PC-9 (cell line): ENCODE data around the gene EEIG2. TPM values are rescaled to one million over a fixed set of nuclear protein-coding genes. Genes with fewer than 3 reads are reported as not detected.

Experiments
- BruUV-seq: library from RNA; stranded (reverse); fragments of 400-500 nt; replicated peaks from 2 replicates; lab custom pipeline; 2021; lab: Mats Ljungman, UMichigan
- CTCF ChIA-PET: fragments of 300-600 bp; sonication (Branson Sonifier 250); formaldehyde crosslinking; loops from one replicate; lab custom pipeline; 2022; ENCODE audit warnings: antibody characterized with exemption; lab: Charles Lee
- POLR2A ChIA-PET: fragments of 300-600 bp; sonication (Branson Sonifier 250); formaldehyde crosslinking; loops from one replicate; lab custom pipeline; 2022; ENCODE audit warnings: antibody characterized with exemption; ENCODE audit not compliant: unreplicated experiment; lab: Charles Lee
- DNase-seq, 2 experiments: peaks; one replicate each; pipeline versions ENCODE4 v3.0.0 to v3.0.0-alpha.2; 2015 to 2022; ENCODE audit warnings: mixed read lengths in 1 of 2
- H2AFZ ChIP-seq: fragments of 200-600 bp; sonication (generic); 2 replicates; pipeline ENCODE4 v1.8.1; 2017; ENCODE audit warnings: antibody characterized with exemption
- H3F3A ChIP-seq: fragments of 200-600 bp; sonication (generic); 2 replicates; pipeline ENCODE4 v1.8.1; 2017; ENCODE audit warnings: antibody characterized with exemption, mild to moderate bottlenecking, low read depth; ENCODE audit not compliant: insufficient read depth
- H3K27ac ChIP-seq: fragments of 200-600 bp; sonication (generic); 2 replicates; pipeline ENCODE4 v1.6.1; 2016; ENCODE audit warnings: mixed run types
- H3K27me3 ChIP-seq: fragments of 200-600 bp; sonication (generic); 2 replicates; pipeline ENCODE4 v1.6.1; 2016; ENCODE audit warnings: low read depth, mixed run types; ENCODE audit not compliant: insufficient read depth
- H3K36me3 ChIP-seq: fragments of 200-600 bp; sonication (generic); 2 replicates; pipeline ENCODE4 v1.6.1; 2016; ENCODE audit warnings: low read depth, mixed run types
- H3K4me1 ChIP-seq: fragments of 200-600 bp; sonication (generic); replicated peaks from 2 replicates; pipeline ENCODE4 v1.6.1; 2016; ENCODE audit warnings: mixed run types; ENCODE audit not compliant: insufficient read depth
- H3K4me2 ChIP-seq: fragments of 200-600 bp; sonication (generic); 2 replicates; pipeline ENCODE4 v1.6.1; 2017; ENCODE audit warnings: mixed run types
- H3K4me3 ChIP-seq: fragments of 200-600 bp; sonication (generic); 2 replicates; pipeline ENCODE4 v1.6.1; 2016; ENCODE audit warnings: mixed run types
- H3K79me2 ChIP-seq: fragments of 200-600 bp; sonication (generic); 2 replicates; pipeline ENCODE4 v1.6.1; 2017; ENCODE audit warnings: low read depth, mixed run types
- H3K9me2 ChIP-seq: fragments of 200-600 bp; sonication (generic); 2 replicates; pipeline ENCODE4 v1.8.1; 2017; ENCODE audit warnings: mild to moderate bottlenecking; ENCODE audit not compliant: insufficient read depth
- H3K9me3 ChIP-seq: fragments of 200-600 bp; sonication (generic); 2 replicates; pipeline ENCODE4 v1.8.1; 2016; ENCODE audit warnings: low read depth; ENCODE audit not compliant: insufficient read depth
- H4K20me1 ChIP-seq: fragments of 200-600 bp; sonication (generic); 2 replicates; pipeline ENCODE4 v1.8.1; 2017; ENCODE audit not compliant: insufficient read depth
- EZH2 ChIP-seq: fragments of 200-600 bp; sonication (generic); IDR thresholded peaks from 2 replicates; pipeline ENCODE4 v1.8.0; 2017; ENCODE audit warnings: antibody characterized with exemption, low read depth
- intact Hi-C: fragments of 100-400 bp; cut with micrococcal nuclease; formaldehyde crosslinking; loops from one replicate; pipeline ENCODE4 v1.10.0; 2022; ENCODE audit not compliant: unreplicated experiment
- total RNA-seq: library from RNA; stranded (reverse); gene quantifications from 2 replicates; pipeline ENCODE4 v1.2.3, GENCODE V29; 2021
- TF ChIP-seq, protein P1 (sequence below): fragments of 200-600 bp; sonication (generic); conservative IDR thresholded peaks from 2 replicates; pipeline ENCODE4 v1.6.1; 2017; ENCODE audit warnings: mixed run types, antibody characterized with exemption, mild to moderate bottlenecking, moderate library complexity

Gene EEIG2
- total RNA-seq, 1 experiment from 2014 or later = 31.9 TPM

DNA sequence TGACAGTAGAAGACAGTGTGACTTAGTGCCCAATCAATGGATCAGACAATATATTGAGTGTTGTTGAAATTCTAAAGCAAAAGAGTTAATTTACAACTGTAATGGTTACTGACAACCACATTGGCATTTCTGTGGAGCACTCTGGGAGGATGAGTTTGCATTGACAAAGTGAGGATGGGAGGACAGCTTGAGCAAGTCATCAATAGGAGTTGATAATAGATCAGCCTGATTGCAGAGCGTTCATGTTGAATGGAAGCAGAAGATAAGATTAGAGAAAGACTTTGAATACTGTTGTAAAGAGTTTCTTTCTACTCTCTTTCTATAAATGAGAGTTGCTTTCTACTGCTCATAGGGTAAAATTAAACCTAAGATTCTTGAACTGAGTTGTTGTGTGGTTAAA lies 3.9 kb downstream of the EEIG2 start:
- no peaks in the 10 kb centered on the region; the same call in 1 of the 2 replicates for H3F3A ChIP-seq
- no peak for TF ChIP-seq EZH2
- TF ChIP-seq, protein P1, sequence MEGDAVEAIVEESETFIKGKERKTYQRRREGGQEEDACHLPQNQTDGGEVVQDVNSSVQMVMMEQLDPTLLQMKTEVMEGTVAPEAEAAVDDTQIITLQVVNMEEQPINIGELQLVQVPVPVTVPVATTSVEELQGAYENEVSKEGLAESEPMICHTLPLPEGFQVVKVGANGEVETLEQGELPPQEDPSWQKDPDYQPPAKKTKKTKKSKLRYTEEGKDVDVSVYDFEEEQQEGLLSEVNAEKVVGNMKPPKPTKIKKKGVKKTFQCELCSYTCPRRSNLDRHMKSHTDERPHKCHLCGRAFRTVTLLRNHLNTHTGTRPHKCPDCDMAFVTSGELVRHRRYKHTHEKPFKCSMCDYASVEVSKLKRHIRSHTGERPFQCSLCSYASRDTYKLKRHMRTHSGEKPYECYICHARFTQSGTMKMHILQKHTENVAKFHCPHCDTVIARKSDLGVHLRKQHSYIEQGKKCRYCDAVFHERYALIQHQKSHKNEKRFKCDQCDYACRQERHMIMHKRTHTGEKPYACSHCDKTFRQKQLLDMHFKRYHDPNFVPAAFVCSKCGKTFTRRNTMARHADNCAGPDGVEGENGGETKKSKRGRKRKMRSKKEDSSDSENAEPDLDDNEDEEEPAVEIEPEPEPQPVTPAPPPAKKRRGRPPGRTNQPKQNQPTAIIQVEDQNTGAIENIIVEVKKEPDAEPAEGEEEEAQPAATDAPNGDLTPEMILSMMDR = no peak
- BruUV-seq = no TSS peak
- H3K9me3 ChIP-seq = no peaks in the 10 kb centered on the region
- ChIA-PET CTCF (no interaction called here), POLR2A (no interaction called here)
- 0 out of 2 replicates have a peak, but pooled peaks cover 13% of the 10 kb centered on the region for H3K79me2 ChIP-seq
- no peaks in the 10 kb centered on the region for H4K20me1 ChIP-seq
- peaks cover 26% of the 10 kb centered on the region for H3K4me1 ChIP-seq
- intact Hi-C loops = no loop called here
- no peaks in the 10 kb centered on the region for H3K9me2 ChIP-seq
- no peak overlapping the region for H2AFZ ChIP-seq
- no peak overlapping the region for H3K27ac ChIP-seq
- no peaks in the 10 kb centered on the region for H3K36me3 ChIP-seq
- H3K4me2 ChIP-seq = no peak overlapping the region
- H3K4me3 ChIP-seq = no peak overlapping the region
- no peaks in the 10 kb centered on the region for H3K27me3 ChIP-seq
- no peak for DNase-seq

DNA sequence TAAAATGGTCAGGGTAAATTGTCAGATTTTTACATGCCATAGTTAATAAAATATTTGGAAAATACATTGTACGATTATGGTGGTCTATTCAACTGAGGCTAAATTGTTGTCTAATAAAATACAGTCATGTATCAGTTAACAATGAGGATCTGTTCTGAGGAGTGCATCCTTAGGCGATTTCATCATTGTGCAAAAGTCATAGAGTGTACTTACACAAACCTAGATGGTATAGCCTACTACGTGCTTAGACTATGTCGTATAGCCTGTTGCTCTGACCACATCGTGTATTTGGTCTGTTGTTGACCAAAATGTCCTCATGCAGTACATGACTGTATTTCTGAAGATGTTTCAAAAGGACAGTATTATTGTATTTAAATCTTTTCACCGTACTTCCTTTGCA lies 5.2 kb downstream of the EEIG2 start:
- H3K27me3 ChIP-seq = no peaks in the 10 kb centered on the region
- no peak overlapping the region for H3K4me3 ChIP-seq
- H3K9me2 ChIP-seq = no peaks in the 10 kb centered on the region
- H3F3A ChIP-seq = no peaks in the 10 kb centered on the region
- 0 out of 2 replicates have a peak, but pooled peaks cover 13% of the 10 kb centered on the region for H3K79me2 ChIP-seq
- no peak for DNase-seq
- H2AFZ ChIP-seq = no peak overlapping the region
- BruUV-seq = no TSS peak
- no peaks in the 10 kb centered on the region for H3K9me3 ChIP-seq
- CTCF ChIA-PET = no interaction called here
- H3K36me3 ChIP-seq = no peaks in the 10 kb centered on the region
- H3K4me1 ChIP-seq = peaks cover 21% of the 10 kb centered on the region
- no peak overlapping the region for H3K27ac ChIP-seq
- POLR2A ChIA-PET = no interaction called here
- H3K4me2 ChIP-seq = no peak overlapping the region
- intact Hi-C loops = no loop called here
- no peaks in the 10 kb centered on the region for H4K20me1 ChIP-seq
- no peak for TF ChIP-seq EZH2
- TF ChIP-seq, protein P1 = no peak

DNA sequence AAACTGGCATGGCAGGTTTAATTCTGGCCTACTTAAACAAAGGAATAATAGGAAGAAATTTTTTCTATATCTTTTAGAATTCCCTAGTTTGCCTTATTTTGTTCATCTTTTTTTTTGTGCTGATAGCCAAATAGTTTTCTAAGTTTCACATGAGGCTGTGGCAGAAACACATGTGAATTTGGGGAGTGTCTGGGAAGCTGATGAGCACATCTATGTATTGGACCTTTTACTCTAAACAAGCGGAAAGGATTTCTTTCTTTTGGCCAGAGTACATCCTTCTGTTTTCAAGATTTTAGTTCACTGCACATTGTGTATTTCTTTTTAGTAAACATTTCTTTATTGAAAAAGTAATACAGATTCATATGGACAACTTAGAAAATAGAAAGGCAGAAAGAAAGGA lies 5.6 kb downstream of the EEIG2 start:
- peaks cover 21% of the 10 kb centered on the region for H3K4me1 ChIP-seq
- no peak for DNase-seq
- intact Hi-C loops = no loop called here
- TF ChIP-seq, protein P1 = no peak
- no peak for TF ChIP-seq EZH2
- no peaks in the 10 kb centered on the region for H3K9me2 ChIP-seq
- H3K27ac ChIP-seq = no peak overlapping the region
- H3K4me2 ChIP-seq = no peak overlapping the region
- H2AFZ ChIP-seq = no peak overlapping the region
- no peaks in the 10 kb centered on the region for H3K27me3 ChIP-seq
- H3K9me3 ChIP-seq = no peaks in the 10 kb centered on the region
- POLR2A ChIA-PET = no interaction called here
- no peaks in the 10 kb centered on the region for H3K36me3 ChIP-seq
- no peak overlapping the region for H3K4me3 ChIP-seq
- no TSS peak for BruUV-seq
- CTCF ChIA-PET = no interaction called here
- 0 out of 2 replicates have a peak, but pooled peaks cover 13% of the 10 kb centered on the region for H3K79me2 ChIP-seq
- no peaks in the 10 kb centered on the region for H4K20me1 ChIP-seq
- H3F3A ChIP-seq = no peaks in the 10 kb centered on the region
